ENCODE measurements around the gene EDDM3A.
"Not testable (repeated sequence)": the region's sequence is repeated elsewhere in the genome, so short reads cannot be mapped to it uniquely, and the experiment has no call there.

Gene EDDM3A

DNA sequence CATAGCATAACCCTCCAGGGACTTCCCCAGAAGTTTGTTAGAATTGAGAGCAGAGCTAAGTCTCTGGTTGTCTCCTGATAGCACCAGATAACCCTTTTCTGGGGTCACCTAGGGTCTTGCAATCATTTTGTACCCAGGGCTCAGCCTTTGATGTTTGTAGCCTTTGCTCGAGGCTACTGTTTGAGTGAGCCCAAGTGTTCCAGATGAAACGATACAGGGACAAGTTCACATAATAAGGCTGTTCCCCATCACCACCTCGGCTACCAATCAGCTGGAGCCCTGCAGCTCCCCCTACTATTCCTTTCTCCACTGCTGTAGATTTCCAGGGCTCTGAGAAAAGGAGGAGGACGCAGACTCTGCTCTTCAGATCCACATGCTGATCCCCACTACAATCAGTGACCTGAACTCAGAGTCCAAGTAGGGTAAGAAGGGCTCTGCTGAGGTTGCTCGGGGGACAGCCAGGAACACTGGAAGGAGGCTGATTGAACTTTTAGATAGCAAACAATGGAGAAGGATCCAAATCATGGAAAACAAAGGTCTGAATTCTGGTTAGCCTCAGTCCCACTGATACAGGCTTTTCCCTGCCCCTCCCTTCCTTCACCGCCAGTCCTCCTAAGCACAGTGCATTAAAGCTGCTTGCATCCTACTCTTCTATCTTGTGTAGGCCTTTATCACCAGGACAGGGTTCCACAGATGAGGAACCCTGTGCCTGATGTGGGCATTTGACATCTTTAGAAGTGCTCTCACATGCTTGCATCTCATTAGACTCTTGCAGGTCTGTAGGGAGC is at the start of gene EDDM3A:
Gene EDDM3A, plus strand, starts transcription at position 317 of the 788 bp plus-strand sequence. CDS start 1,694 bp downstream, outside the sequence.
- TF ChIP-seq, protein P1, sequence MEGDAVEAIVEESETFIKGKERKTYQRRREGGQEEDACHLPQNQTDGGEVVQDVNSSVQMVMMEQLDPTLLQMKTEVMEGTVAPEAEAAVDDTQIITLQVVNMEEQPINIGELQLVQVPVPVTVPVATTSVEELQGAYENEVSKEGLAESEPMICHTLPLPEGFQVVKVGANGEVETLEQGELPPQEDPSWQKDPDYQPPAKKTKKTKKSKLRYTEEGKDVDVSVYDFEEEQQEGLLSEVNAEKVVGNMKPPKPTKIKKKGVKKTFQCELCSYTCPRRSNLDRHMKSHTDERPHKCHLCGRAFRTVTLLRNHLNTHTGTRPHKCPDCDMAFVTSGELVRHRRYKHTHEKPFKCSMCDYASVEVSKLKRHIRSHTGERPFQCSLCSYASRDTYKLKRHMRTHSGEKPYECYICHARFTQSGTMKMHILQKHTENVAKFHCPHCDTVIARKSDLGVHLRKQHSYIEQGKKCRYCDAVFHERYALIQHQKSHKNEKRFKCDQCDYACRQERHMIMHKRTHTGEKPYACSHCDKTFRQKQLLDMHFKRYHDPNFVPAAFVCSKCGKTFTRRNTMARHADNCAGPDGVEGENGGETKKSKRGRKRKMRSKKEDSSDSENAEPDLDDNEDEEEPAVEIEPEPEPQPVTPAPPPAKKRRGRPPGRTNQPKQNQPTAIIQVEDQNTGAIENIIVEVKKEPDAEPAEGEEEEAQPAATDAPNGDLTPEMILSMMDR (IDR thresholded peaks at IDR 0.05; ENCODE audit: low read depth, low read length, missing control alignments): no peak
- no peak for DNase-seq (ENCODE audit: low read depth)
- H3K4me3 ChIP-seq (ENCODE audit: low read depth, low read length): no peak within 1 kb of the TSS

DNA sequence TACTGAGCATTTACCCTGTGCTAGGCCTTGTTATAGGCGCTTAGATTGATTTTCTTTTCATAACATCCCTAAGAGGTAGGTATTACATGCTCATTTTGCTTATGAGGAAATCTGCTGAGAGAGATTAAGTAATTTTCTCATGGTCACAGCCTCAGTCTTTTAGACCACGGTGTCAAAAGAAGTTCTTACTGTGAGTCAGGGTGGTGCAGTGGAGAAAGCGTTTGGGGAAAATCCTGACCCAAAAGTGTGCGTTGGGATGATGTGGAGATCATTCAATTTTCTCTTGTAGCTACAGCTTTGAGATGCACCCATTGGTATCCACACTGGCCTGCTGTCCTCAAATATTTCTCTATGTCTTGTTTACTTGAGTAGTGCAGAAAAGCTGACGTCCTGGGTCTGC is 48.9 kb upstream of the EDDM3A start:
- no peak for DNase-seq (ENCODE audit: low read depth)
- no peak overlapping the region for H3K4me3 ChIP-seq (ENCODE audit: low read depth, low read length)
- TF ChIP-seq, protein P1 (IDR thresholded peaks at IDR 0.05; ENCODE audit: low read depth, low read length, missing control alignments): no peak

DNA sequence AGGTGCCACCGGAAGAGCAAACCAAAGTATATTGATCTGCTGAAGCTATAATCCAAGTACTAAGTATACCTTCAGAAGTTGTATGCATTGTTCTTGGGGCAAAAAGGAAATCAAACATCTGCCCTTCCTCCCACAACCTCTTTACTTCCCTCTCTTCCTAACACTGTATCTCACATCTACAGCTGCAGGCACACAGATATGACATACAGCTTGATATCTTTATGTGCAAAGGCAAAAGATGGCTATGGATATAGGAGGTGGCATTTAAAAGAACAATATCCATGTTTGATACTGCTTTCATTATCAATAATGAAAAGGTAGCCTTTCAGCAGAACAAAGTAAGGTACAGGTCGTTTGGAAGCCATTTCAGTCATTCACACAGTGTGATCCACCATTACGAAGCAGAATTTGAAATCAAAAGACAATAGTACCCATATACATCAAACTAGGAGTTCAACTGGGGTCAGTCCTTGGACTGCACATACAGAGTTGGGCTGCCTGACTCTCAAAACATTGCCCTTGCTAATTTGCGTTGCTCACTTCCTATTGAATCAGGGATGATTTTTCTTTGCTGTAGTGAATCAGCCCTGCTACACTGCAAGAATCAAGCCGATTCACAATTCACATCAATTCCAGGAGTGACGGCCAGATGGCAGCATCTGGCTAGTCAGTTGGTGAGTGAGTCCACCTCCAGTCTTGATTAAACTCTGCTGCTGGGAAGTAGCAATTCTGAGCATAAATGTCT is 48.2 kb upstream of the EDDM3A start:
- no peak for DNase-seq (ENCODE audit: low read depth)
- no peak overlapping the region for H3K4me3 ChIP-seq (ENCODE audit: low read depth, low read length)
- TF ChIP-seq, protein P1 (IDR thresholded peaks at IDR 0.05; ENCODE audit: low read depth, low read length, missing control alignments): peak; percentile 80

GRCh38 chr14:20698018-20698329 is 47.7 kb upstream of the EDDM3A start:
- no peak for DNase-seq (ENCODE audit: low read depth)
- TF ChIP-seq, protein P1 (IDR thresholded peaks at IDR 0.05; ENCODE audit: low read depth, low read length, missing control alignments): no peak
- no peak overlapping the region for H3K4me3 ChIP-seq (ENCODE audit: low read depth, low read length)

DNA sequence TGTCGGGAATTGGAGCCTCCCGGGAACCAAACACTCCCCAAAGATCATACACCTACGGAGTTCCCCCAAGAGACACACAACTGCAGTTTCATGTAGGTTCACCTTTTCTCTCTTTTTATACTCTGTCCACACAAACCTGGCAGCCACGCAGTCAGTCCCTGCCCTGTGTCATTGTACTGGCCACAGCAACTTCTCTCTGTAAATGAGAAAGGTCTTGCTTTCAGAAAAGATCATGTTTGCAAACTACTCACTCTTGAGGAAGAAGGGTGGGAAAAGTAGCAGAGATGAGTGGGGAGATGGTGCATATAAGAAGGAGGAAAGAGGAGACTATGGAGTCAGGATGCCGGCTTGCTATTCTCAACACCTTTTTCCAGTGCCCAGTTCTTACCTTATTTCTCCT is 46.8 kb upstream of the EDDM3A start:
- H3K4me3 ChIP-seq (ENCODE audit: low read depth, low read length): no peak overlapping the region
- DNase-seq (ENCODE audit: low read depth): no peak
- TF ChIP-seq, protein P1 (IDR thresholded peaks at IDR 0.05; ENCODE audit: low read depth, low read length, missing control alignments): no peak

DNA sequence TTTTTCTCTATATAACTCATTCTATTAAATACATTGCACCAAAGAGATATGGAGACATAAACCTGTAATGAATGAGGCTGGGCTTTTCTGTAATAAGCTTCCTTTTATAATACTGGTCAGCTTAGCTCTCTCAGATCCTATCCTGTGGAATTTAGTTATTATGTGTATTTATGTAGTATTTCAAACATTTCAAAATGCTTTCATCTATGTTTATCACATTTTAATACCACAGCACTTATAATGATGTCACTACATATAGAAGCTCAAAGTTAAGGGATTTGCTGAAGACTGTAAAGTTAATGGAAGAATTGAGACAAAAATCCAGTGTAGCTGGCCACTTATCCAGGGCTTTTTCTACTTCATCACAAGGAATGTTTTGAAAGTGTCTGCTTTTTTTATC is 45.8 kb upstream of the EDDM3A start:
- no peak for DNase-seq (ENCODE audit: low read depth)
- H3K4me3 ChIP-seq (ENCODE audit: low read depth, low read length): no peak overlapping the region
- TF ChIP-seq, protein P1 (IDR thresholded peaks at IDR 0.05; ENCODE audit: low read depth, low read length, missing control alignments): no peak

- not testable (repeated sequence) for H3K4me3 ChIP-seq (ENCODE audit: low read depth, low read length); DNase-seq (ENCODE audit: low read depth)
Measured at GRCh38 chr14:20700965-20701364, 44.7 kb upstream of the EDDM3A start.

All from GM12864 (cell line).